SK-N-SH (cell line): ENCODE measurements around the gene VARS1. TPM values are rescaled to one million over a fixed set of nuclear protein-coding genes. Genes with fewer than 3 reads are reported as not detected.
"Not testable (repeated sequence)": the region's sequence is repeated elsewhere in the genome, so short reads cannot be mapped to it uniquely, and the experiment has no call there.

ENCODE experiments used
- CTCF ChIA-PET: fragments of 300-600, 350-600 bp; formaldehyde crosslinking; extraction: SDS; loops from one replicate; lab custom pipeline; 2021; lab: Yijun Ruan, JAX
- POLR2A ChIA-PET: fragments of 350-600 bp; sonication (Branson Sonifier 250); formaldehyde crosslinking; extraction: SDS; loops from one replicate; lab custom pipeline; 2020; ENCODE audit warnings: antibody characterized with exemption, inconsistent platforms; lab: Yijun Ruan, JAX
- DNase-seq: peaks from one replicate; pipeline ENCODE4 v3.0.0; 2012
- H2AFZ ChIP-seq: fragments of 200-600 bp; sonication (generic); 2 replicates; pipeline ENCODE4 v1.8.1; 2016; ENCODE audit warnings: antibody characterized with exemption, mild to moderate bottlenecking, low read depth
- H3F3A ChIP-seq: fragments of 200-600 bp; sonication (generic); replicated peaks from 2 replicates; pipeline ENCODE3; 2016; ENCODE audit warnings: antibody characterized with exemption, mild to moderate bottlenecking; ENCODE audit not compliant: insufficient read depth
- H3K27ac ChIP-seq, 2 experiments: fragments of 200-500 bp in 1 of 2; fragments of 200-600 bp in 1 of 2; sonication (Bioruptor generic) in 1 of 2; sonication (generic), shearing (Covaris generic) in 1 of 2; 2 replicates each; pipeline versions ENCODE4 v1.5.1 to v1.6.1; 2014 to 2016; ENCODE audit warnings: low read depth in 2 of 2, inconsistent platforms in 1 of 2, low read length in 1 of 2, mild to moderate bottlenecking in 1 of 2, mixed read lengths in 1 of 2
- H3K27me3 ChIP-seq: fragments of 200-600 bp; sonication (generic), shearing (Covaris generic); 2 replicates; pipeline ENCODE4 v1.6.1; 2016; ENCODE audit warnings: mixed run types; ENCODE audit not compliant: insufficient read depth
- H3K36me3 ChIP-seq, 2 experiments: fragments of 200-500 bp in 1 of 2; fragments of 200-600 bp in 1 of 2; sonication (Bioruptor generic) in 1 of 2; sonication (generic) in 1 of 2; replicated peaks in 1 of 2; 2 replicates each; pipeline versions ENCODE3 to v1.5.1; 2014 to 2016; ENCODE audit warnings: low read length in 1 of 2, mild to moderate bottlenecking in 1 of 2; ENCODE audit not compliant: insufficient read depth in 2 of 2, control insufficient read depth in 1 of 2
- H3K4me1 ChIP-seq, 2 experiments: fragments of 200-500 bp in 1 of 2; fragments of 200-600 bp in 1 of 2; sonication (Bioruptor generic) in 1 of 2; sonication (generic), shearing (Covaris generic) in 1 of 2; 2 replicates each; pipeline versions ENCODE4 v1.5.1 to v1.6.1; 2014 to 2016; ENCODE audit warnings: low read depth in 1 of 2, low read length in 1 of 2, mixed run types in 1 of 2; ENCODE audit not compliant: insufficient read depth in 2 of 2, control insufficient read depth in 1 of 2
- H3K4me2 ChIP-seq: fragments of 200-600 bp; sonication (generic), shearing (Covaris generic); 2 replicates; pipeline ENCODE4 v1.6.1; 2017; ENCODE audit warnings: mixed run types
- H3K4me3 ChIP-seq, 2 experiments: fragments of 200-500 bp in 1 of 2; fragments of 200-600 bp in 1 of 2; sonication (Bioruptor generic) in 1 of 2; sonication (generic), shearing (Covaris generic) in 1 of 2; 2 replicates each; pipeline versions ENCODE4 v1.5.1 to v1.8.1; 2014 to 2016; ENCODE audit warnings: low read depth in 2 of 2, inconsistent platforms in 1 of 2, low read length in 1 of 2, mild to moderate bottlenecking in 1 of 2, mixed read lengths in 1 of 2, moderate library complexity in 1 of 2
- H3K79me2 ChIP-seq: fragments of 200-600 bp; sonication (generic); 2 replicates; pipeline ENCODE4 v1.8.1; 2017; ENCODE audit warnings: mild to moderate bottlenecking; ENCODE audit not compliant: insufficient read depth
- H3K9ac ChIP-seq: fragments of 200-600 bp; sonication (generic); 2 replicates; pipeline ENCODE4 v1.6.1; 2017; ENCODE audit warnings: mixed run types
- H3K9me2 ChIP-seq: fragments of 200-600 bp; sonication (generic); 2 replicates; pipeline ENCODE4 v1.6.1; 2017; ENCODE audit warnings: mixed run types
- H3K9me3 ChIP-seq: fragments of 200-600 bp; sonication (generic); 2 replicates; pipeline ENCODE4 v1.6.1; 2017; ENCODE audit warnings: mixed run types, mild to moderate bottlenecking, moderate library complexity
- H4K20me1 ChIP-seq: fragments of 200-600 bp; sonication (generic); 2 replicates; pipeline ENCODE4 v1.6.1; 2017; ENCODE audit warnings: mild to moderate bottlenecking, mixed run types; ENCODE audit not compliant: insufficient read depth
- CHD2 ChIP-seq: fragments of 150-350 bp; IDR thresholded peaks from 2 replicates; pipeline ENCODE4 v1.6.1; 2018; ENCODE audit warnings: low read length; ENCODE audit not compliant: partially characterized antibody
- ELF1 ChIP-seq: IDR thresholded peaks from 2 replicates; pipeline ENCODE4 v1.4.0; 2012
- EP300 ChIP-seq, 2 experiments: IDR thresholded peaks; 2 replicates each; pipeline versions ENCODE4 v1.4.0 to v1.6.1; 2012; ENCODE audit warnings: borderline replicate concordance in 1 of 2, low read depth in 1 of 2, low read length in 1 of 2
- EZH2phosphoT487 ChIP-seq: fragments of 200-600 bp; sonication (generic); IDR thresholded peaks from 2 replicates; pipeline ENCODE4 v1.6.1; 2017; ENCODE audit warnings: low read depth, mixed run types, mild to moderate bottlenecking, antibody characterized with exemption, moderate library complexity, borderline replicate concordance
- FOXM1 ChIP-seq: IDR thresholded peaks from 2 replicates; pipeline ENCODE4 v1.4.0; 2012; ENCODE audit warnings: low read depth, mild to moderate bottlenecking
- GABPA ChIP-seq: IDR thresholded peaks from 2 replicates; pipeline ENCODE4 v1.4.0; 2012; ENCODE audit warnings: low read depth, mild to moderate bottlenecking
- GATA2 ChIP-seq: sonication (generic); formaldehyde crosslinking; IDR thresholded peaks from 2 replicates; pipeline ENCODE4 v1.5.0; 2020; ENCODE audit warnings: mild to moderate bottlenecking, missing genetic modification reagents
- JUND ChIP-seq: IDR thresholded peaks from 2 replicates; pipeline ENCODE4 v1.4.0; 2012
- NRF1 ChIP-seq: IDR thresholded peaks from 2 replicates; pipeline ENCODE4 v1.6.1; 2012; ENCODE audit warnings: low read depth, mild to moderate bottlenecking, low read length
- RAD21 ChIP-seq: IDR thresholded peaks from 2 replicates; pipeline ENCODE4 v1.6.1; 2012; ENCODE audit warnings: mild to moderate bottlenecking, low read length
- RXRA ChIP-seq: IDR thresholded peaks from 2 replicates; pipeline ENCODE4 v1.4.0; 2012; ENCODE audit warnings: low read depth, mild to moderate bottlenecking, borderline replicate concordance
- SMC3 ChIP-seq: IDR thresholded peaks from 2 replicates; pipeline ENCODE4 v1.6.1; 2012; ENCODE audit warnings: low read depth, low read length, improper control_type of control experiment
- TEAD4 ChIP-seq: IDR thresholded peaks from 2 replicates; pipeline ENCODE4 v1.4.0; 2012; ENCODE audit warnings: mild to moderate bottlenecking, borderline replicate concordance; ENCODE audit not compliant: insufficient read depth
- YY1 ChIP-seq: IDR thresholded peaks from 2 replicates; pipeline ENCODE4 v1.4.0; 2012; ENCODE audit warnings: low read depth, mild to moderate bottlenecking
- WGBS: methylation state at CpG from one replicate; pipeline ENCODE4 v1.1.6; 2017; ENCODE audit warnings: low lambda C conversion rate; 5-methylcytosine and 5-hydroxymethylcytosine counted together
- polyA plus RNA-seq, 3 experiments: library from polyadenylated mRNA; depleted of rRNA; stranded (reverse); fragments of >200 nt; gene quantifications; 2 replicates each; pipeline ENCODE4 v1.2.3, GENCODE V29; 2012
- TF ChIP-seq, protein P1 (sequence below): IDR thresholded peaks from 2 replicates; pipeline ENCODE4 v1.4.0; 2012; ENCODE audit warnings: low read depth, borderline replicate concordance
- TF ChIP-seq, protein P2 (sequence below): IDR thresholded peaks from 2 replicates; pipeline ENCODE4 v1.4.0; 2012; ENCODE audit warnings: low read depth, borderline replicate concordance
- TF ChIP-seq, protein P3 (sequence below): fragments of 150-350 bp; IDR thresholded peaks from 2 replicates; pipeline ENCODE4 v1.6.1; 2016; ENCODE audit warnings: mild to moderate bottlenecking, low read depth, low read length

VARS1 gene
- polyA plus RNA-seq, 1 of the 3 experiments (the other 2 are of a cell fraction), result 35.1 TPM

DNA sequence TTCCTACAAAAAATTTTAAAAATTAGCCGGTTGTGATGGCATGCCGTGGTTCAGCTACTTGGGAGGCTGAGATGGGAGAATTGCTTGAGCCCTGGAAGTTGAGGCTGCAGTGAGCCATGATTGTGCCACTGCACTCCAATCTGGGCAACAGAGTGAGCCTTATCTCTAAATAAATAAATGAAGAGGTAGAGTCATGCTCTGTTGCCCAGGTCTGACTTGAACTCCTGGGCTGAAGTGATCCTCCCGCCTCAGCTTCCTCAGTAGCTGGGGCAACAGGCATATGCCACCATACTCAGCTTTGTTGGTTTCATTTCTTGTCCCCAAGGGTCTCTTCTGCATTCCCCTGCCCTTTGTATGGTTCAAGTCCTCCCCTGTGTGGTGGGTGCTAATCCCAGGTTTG lies 49.0 kb upstream of the VARS1 start (continued):
- TF ChIP-seq, protein P1, sequence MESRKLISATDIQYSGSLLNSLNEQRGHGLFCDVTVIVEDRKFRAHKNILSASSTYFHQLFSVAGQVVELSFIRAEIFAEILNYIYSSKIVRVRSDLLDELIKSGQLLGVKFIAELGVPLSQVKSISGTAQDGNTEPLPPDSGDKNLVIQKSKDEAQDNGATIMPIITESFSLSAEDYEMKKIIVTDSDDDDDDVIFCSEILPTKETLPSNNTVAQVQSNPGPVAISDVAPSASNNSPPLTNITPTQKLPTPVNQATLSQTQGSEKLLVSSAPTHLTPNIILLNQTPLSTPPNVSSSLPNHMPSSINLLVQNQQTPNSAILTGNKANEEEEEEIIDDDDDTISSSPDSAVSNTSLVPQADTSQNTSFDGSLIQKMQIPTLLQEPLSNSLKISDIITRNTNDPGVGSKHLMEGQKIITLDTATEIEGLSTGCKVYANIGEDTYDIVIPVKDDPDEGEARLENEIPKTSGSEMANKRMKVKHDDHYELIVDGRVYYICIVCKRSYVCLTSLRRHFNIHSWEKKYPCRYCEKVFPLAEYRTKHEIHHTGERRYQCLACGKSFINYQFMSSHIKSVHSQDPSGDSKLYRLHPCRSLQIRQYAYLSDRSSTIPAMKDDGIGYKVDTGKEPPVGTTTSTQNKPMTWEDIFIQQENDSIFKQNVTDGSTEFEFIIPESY, result no peak
- TF ChIP-seq YY1 (no peak), GATA2 (CRISPR knock-in tag) (no peak)
- TF ChIP-seq, protein P2, sequence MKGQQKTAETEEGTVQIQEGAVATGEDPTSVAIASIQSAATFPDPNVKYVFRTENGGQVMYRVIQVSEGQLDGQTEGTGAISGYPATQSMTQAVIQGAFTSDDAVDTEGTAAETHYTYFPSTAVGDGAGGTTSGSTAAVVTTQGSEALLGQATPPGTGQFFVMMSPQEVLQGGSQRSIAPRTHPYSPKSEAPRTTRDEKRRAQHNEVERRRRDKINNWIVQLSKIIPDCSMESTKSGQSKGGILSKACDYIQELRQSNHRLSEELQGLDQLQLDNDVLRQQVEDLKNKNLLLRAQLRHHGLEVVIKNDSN, result no peak

DNA sequence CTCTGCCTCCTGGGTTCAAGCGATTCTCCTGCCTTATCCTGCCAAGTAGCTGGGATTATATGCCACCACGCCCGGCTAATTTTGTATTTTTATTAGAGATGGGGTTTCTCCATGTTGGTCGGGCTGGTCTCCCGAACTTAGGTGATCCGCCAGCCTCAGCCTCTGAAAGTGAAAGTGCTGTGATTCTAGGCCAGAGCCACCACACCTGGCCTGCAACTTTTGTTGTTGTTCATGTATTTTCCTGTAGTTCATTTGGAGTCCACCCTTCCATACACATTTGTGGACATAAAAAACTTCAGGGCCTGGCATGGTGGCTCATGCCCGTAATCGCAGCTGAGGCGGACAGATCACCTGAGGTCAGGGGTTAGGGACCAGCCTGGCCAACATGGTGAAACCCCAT lies 46.5 kb upstream of the VARS1 start:
- H3K4me2 ChIP-seq, result no peak overlapping the region
- H3K9me3 ChIP-seq, result no peaks in the 10 kb centered on the region
- POLR2A ChIA-PET, result interaction anchor here (0.6 to 1.2 kb wide), 2 partner anchors 21 to 281 kb away, joined by 4 read pairs; partner anchors contain the start of gene NEU1
- TF ChIP-seq YY1 (no peak), TEAD4 (no peak)
- peaks cover 40% of the 10 kb centered on the region for H4K20me1 ChIP-seq
- H3K36me3 ChIP-seq, result peaks cover 20 to 41% of the 10 kb centered on the region in 2 experiments
- CTCF ChIA-PET, result no interaction called here
- WGBS, result 91% methylated on average over 9 of the region's 9 CpGs
- H3K27ac ChIP-seq, result no peak overlapping the region
- H3K79me2 ChIP-seq, result peaks cover 17% of the 10 kb centered on the region
- H3K4me3 ChIP-seq, result no peak overlapping the region
- peaks cover 9 to 15% of the 10 kb centered on the region in 2 experiments; a peak in 1 of 4 replicates for H3K4me1 ChIP-seq
- H3F3A ChIP-seq, result peaks cover 63% of the 10 kb centered on the region
- DNase-seq, result no peak
- H3K9me2 ChIP-seq, result no peaks in the 10 kb centered on the region
- H3K9ac ChIP-seq, result no peak overlapping the region
- H3K27me3 ChIP-seq, result no peaks in the 10 kb centered on the region
- H2AFZ ChIP-seq, result no peak overlapping the region

DNA sequence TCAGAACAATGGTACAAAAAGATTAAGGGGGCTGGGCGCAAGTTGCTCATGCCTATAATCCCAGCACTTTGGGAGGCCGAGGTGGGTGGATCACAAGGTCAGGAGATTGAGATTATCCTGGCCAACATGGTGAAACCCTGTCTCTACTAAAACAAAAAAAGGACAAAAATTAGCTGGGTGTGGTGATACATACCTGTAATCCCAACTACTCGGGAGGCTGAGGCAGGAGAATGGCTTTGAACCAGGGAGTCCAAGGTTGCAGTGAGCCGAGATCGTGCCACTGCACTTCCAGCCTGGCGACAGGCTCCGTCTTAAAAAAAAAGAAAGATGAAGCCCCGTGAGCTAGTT lies 44.2 kb upstream of the VARS1 start:
- not testable (repeated sequence) for H3K27me3 ChIP-seq, H3K9me2 ChIP-seq, H3K9me3 ChIP-seq, H3K27ac ChIP-seq, DNase-seq, H3K4me3 ChIP-seq, H3K9ac ChIP-seq, H3K4me2 ChIP-seq, H2AFZ ChIP-seq
- CTCF ChIA-PET, result interaction anchor here (0.6 to 1.2 kb wide), 4 partner anchors 48 to 241 kb away, joined by 3 to 6 read pairs (median 4); no protein-coding TSS in a partner anchor
- H3K36me3 ChIP-seq, result peaks cover 23 to 52% of the 10 kb centered on the region in 2 experiments
- H4K20me1 ChIP-seq, result peaks cover 52% of the 10 kb centered on the region
- H3K4me1 ChIP-seq, result peaks cover 14 to 17% of the 10 kb centered on the region in 2 experiments; a peak in 1 of 4 replicates
- H3F3A ChIP-seq, result peaks cover 81% of the 10 kb centered on the region
- H3K79me2 ChIP-seq, result peaks cover 40% of the 10 kb centered on the region
- POLR2A ChIA-PET, result interaction anchor here (0.9 kb wide), 1 partner anchor 58 kb away, joined by 3 read pairs; the partner anchor contains the start of gene EHMT2
- WGBS, result over 99% methylated on average over 8 of the region's 8 CpGs

DNA sequence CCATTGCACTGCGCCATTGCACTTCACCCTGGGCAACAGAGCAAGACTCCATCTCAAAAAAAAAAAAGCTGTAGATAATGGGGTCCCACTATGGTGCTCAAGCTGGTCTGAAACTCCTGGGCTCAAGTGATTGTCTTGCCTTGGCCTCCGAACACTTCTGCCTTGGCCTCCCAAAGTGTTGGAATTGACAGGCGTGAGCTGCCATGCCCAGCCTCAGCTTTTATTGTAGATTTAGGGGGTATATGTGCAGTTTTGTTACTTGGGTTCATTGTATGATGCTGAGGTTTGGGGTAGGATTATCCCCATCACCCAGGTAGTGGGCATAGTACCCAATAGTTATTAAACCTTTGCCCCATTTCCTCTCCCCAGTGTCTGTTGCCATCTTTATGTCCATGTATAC lies 43.4 kb upstream of the VARS1 start:
- Histone ChIP-seq H3K27me3 (no peaks in the 10 kb centered on the region), H4K20me1 (peaks cover 52% of the 10 kb centered on the region), H2AFZ (no peak overlapping the region), H3F3A (peaks cover 77% of the 10 kb centered on the region), H3K4me1 (peaks cover 14 to 17% of the 10 kb centered on the region in 2 experiments; a peak in 1 of 4 replicates), H3K79me2 (peaks cover 43% of the 10 kb centered on the region), H3K9me3 (no peaks in the 10 kb centered on the region), H3K4me3 (no peak overlapping the region), H3K36me3 (peaks cover 23 to 52% of the 10 kb centered on the region in 2 experiments), H3K4me2 (peak overlapping the region; percentile 99), H3K9me2 (no peaks in the 10 kb centered on the region), H3K9ac (no peak overlapping the region), H3K27ac (no peak overlapping the region)
- ChIA-PET CTCF (interaction anchor here (0.9 to 1.5 kb wide), 4 partner anchors 9 to 69 kb away, joined by 3 to 6 read pairs (median 4); no protein-coding TSS in a partner anchor), POLR2A (no interaction called here)
- DNase-seq, result no peak
- WGBS, result 82% methylated on average over 2 of the region's 3 CpGs
- TF ChIP-seq, protein P3, sequence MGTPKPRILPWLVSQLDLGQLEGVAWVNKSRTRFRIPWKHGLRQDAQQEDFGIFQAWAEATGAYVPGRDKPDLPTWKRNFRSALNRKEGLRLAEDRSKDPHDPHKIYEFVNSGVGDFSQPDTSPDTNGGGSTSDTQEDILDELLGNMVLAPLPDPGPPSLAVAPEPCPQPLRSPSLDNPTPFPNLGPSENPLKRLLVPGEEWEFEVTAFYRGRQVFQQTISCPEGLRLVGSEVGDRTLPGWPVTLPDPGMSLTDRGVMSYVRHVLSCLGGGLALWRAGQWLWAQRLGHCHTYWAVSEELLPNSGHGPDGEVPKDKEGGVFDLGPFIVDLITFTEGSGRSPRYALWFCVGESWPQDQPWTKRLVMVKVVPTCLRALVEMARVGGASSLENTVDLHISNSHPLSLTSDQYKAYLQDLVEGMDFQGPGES, result no peak
- TF ChIP-seq RXRA (no peak), EZH2phosphoT487 (no peak), SMC3 (no peak), RAD21 (no peak), NRF1 (no peak), CHD2 (no peak), EP300 (IDR thresholded peaks at IDR 0.05; ENCODE audit: borderline replicate concordance in 1 of 2, low read depth in 1 of 2, low read length in 1 of 2) (no peak), GABPA (no peak), JUND (no peak), ELF1 (no peak), FOXM1 (no peak)
